GM23338 (cell line): ENCODE results near the gene TAS2R13. TPM values are rescaled to one million over a fixed set of nuclear protein-coding genes. Genes with fewer than 3 reads are reported as not detected.

Experiments used
- polyA plus RNA-seq: library from polyadenylated mRNA; unstranded; fragments of >200 nt; fragmentation: Nextera tagmentation; extraction: Ambion mirVana; gene quantifications from 2 replicates; pipeline ENCODE4 v1.2.1, GENCODE V29; 2016
- total RNA-seq: library from RNA; depleted of rRNA; stranded (reverse); fragments of >200 nt; shearing (Covaris generic); gene quantifications from 2 replicates; pipeline ENCODE4 v1.2.3, GENCODE V29; 2014; rRNA removed

Gene TAS2R13
- total and polyA plus RNA-seq, 2 experiments from 2014 or later: 3.6 TPM; not detected in 1

Other genes starting within 250 kb of the TAS2R13 start
- gene STYK1, start 235.5 kb downstream of the TAS2R13 start, total RNA-seq: 0.97 and 1.8 TPM in 2 replicates
- 0.83 and 1.2 TPM in 2 replicates for gene STYK1, start 235.5 kb downstream of the TAS2R13 start, polyA plus RNA-seq
- gene YBX3, start 186.2 kb downstream of the TAS2R13 start, total RNA-seq: 179 and 182 TPM in 2 replicates
- 450 and 500 TPM in 2 replicates for gene YBX3, start 186.2 kb downstream of the TAS2R13 start, polyA plus RNA-seq
- gene TAS2R7, start 106.9 kb downstream of the TAS2R13 start, total RNA-seq: not detected in 2 replicates
- not detected in 2 replicates for gene TAS2R7, start 106.9 kb downstream of the TAS2R13 start, polyA plus RNA-seq
- not detected in 2 replicates for gene TAS2R8, start 102.3 kb downstream of the TAS2R13 start, total RNA-seq
- not detected in 2 replicates for gene TAS2R8, start 102.3 kb downstream of the TAS2R13 start, polyA plus RNA-seq
- gene TAS2R9, start 99.4 kb downstream of the TAS2R13 start, total RNA-seq: 0.19 TPM in 1 of 2 replicates, not detected in the other
- gene TAS2R9, start 99.4 kb downstream of the TAS2R13 start, polyA plus RNA-seq: not detected in 2 replicates
- gene TAS2R10, start 83.2 kb downstream of the TAS2R13 start, total RNA-seq: 1.1 and 3.6 TPM in 2 replicates
- 0.57 and 0.66 TPM in 2 replicates for gene TAS2R10, start 83.2 kb downstream of the TAS2R13 start, polyA plus RNA-seq
- 2.1 TPM in 2 replicates for gene PRR4, start 60.1 kb downstream of the TAS2R13 start, total RNA-seq
- 4.1 and 7.9 TPM in 2 replicates for gene PRR4, start 60.1 kb downstream of the TAS2R13 start, polyA plus RNA-seq
- 8.3 and 19.0 TPM in 2 replicates for gene PRH1, start 25.3 kb downstream of the TAS2R13 start, total RNA-seq
- 34.2 and 42.9 TPM in 2 replicates for gene PRH1, start 25.3 kb downstream of the TAS2R13 start, polyA plus RNA-seq
- 0.69 TPM in 1 of 2 replicates, not detected in the other for gene PRH2, start 19.7 kb upstream of the TAS2R13 start, total RNA-seq
- 0.36 TPM in 1 of 2 replicates, not detected in the other for gene PRH2, start 19.7 kb upstream of the TAS2R13 start, polyA plus RNA-seq
- gene TAS2R14, start 29.7 kb upstream of the TAS2R13 start, total RNA-seq: 4.9 and 5.9 TPM in 2 replicates
- gene TAS2R14, start 29.7 kb upstream of the TAS2R13 start, polyA plus RNA-seq: 1.1 and 2.6 TPM in 2 replicates
- 3.4 and 5.7 TPM in 2 replicates for gene TAS2R50, start 77.3 kb upstream of the TAS2R13 start, total RNA-seq
- not detected in 2 replicates for gene TAS2R50, start 77.3 kb upstream of the TAS2R13 start, polyA plus RNA-seq
- gene TAS2R20, start 88.7 kb upstream of the TAS2R13 start, total RNA-seq: 3.9 and 6.0 TPM in 2 replicates
- gene TAS2R20, start 88.7 kb upstream of the TAS2R13 start, polyA plus RNA-seq: not detected in 2 replicates
- gene TAS2R19, start 113.1 kb upstream of the TAS2R13 start, total RNA-seq: 6.0 and 8.6 TPM in 2 replicates
- 0.21 TPM in 1 of 2 replicates, not detected in the other for gene TAS2R19, start 113.1 kb upstream of the TAS2R13 start, polyA plus RNA-seq
- gene TAS2R31, start 121.8 kb upstream of the TAS2R13 start, total RNA-seq: 6.1 and 12.9 TPM in 2 replicates
- 0.21 TPM in 1 of 2 replicates, not detected in the other for gene TAS2R31, start 121.8 kb upstream of the TAS2R13 start, polyA plus RNA-seq
- 1.0 and 5.0 TPM in 2 replicates for gene TAS2R46, start 152.7 kb upstream of the TAS2R13 start, total RNA-seq
- gene TAS2R46, start 152.7 kb upstream of the TAS2R13 start, polyA plus RNA-seq: 0.45 and 0.49 TPM in 2 replicates
- gene TAS2R43, start 182.8 kb upstream of the TAS2R13 start, total RNA-seq: 2.6 and 2.7 TPM in 2 replicates
- not detected in 2 replicates for gene TAS2R43, start 182.8 kb upstream of the TAS2R13 start, polyA plus RNA-seq
- gene TAS2R30, start 225.1 kb upstream of the TAS2R13 start, total RNA-seq: 9.7 and 13.7 TPM in 2 replicates
- 0.39 and 0.80 TPM in 2 replicates for gene TAS2R30, start 225.1 kb upstream of the TAS2R13 start, polyA plus RNA-seq